SK-N-SH treated with all-trans-retinoic acid at 6 μM for 48 hours (cell line): ENCODE data around the gene TBX1.

ENCODE experiments used
- BACH2 ChIP-seq: fragments of 250-450 bp; sonication (Bioruptor Pico); IDR thresholded peaks from 2 replicates; pipeline ENCODE4 v1.9.0; 2021; ENCODE audit warnings: mild to moderate bottlenecking, borderline replicate concordance
- CSDC2 ChIP-seq: fragments of 250-450 bp; sonication (Bioruptor Pico); IDR thresholded peaks from 2 replicates; pipeline ENCODE4 v1.5.0; 2020; ENCODE audit warnings: mild to moderate bottlenecking, moderate library complexity
- GLIS3 ChIP-seq: fragments of 250-450 bp; sonication (Bioruptor Pico); IDR thresholded peaks from 2 replicates; pipeline ENCODE4 v1.5.0; 2020; ENCODE audit warnings: mild to moderate bottlenecking, moderate library complexity
- ISL1 ChIP-seq: fragments of 250-450 bp; sonication (Bioruptor Pico); IDR thresholded peaks from 2 replicates; pipeline ENCODE4 v2.1.2; 2022; ENCODE audit warnings: mild to moderate bottlenecking, moderate library complexity
- POU6F1 ChIP-seq: fragments of 250-450 bp; sonication (Bioruptor Pico); IDR thresholded peaks from 2 replicates; pipeline ENCODE4 v1.8.0; 2021; ENCODE audit warnings: low read depth, mild to moderate bottlenecking, moderate library complexity, borderline replicate concordance
- RARB ChIP-seq: fragments of 250-450 bp; sonication (Bioruptor Pico); IDR thresholded peaks from 2 replicates; pipeline ENCODE4 v1.8.0; 2021; ENCODE audit warnings: mild to moderate bottlenecking, moderate library complexity
- TOX ChIP-seq: fragments of 250-450 bp; sonication (Bioruptor Pico); IDR thresholded peaks from 2 replicates; pipeline ENCODE4 v1.8.0; 2021; ENCODE audit warnings: mild to moderate bottlenecking, moderate library complexity, borderline replicate concordance
- ZFP3 ChIP-seq: fragments of 250-450 bp; sonication (Bioruptor Pico); IDR thresholded peaks from 2 replicates; pipeline ENCODE4 v1.5.0; 2020; ENCODE audit warnings: mild to moderate bottlenecking, moderate library complexity

GRCh38 chr22:19772422-19772672 lies 11.8 kb downstream of the TBX1 start:
- TF ChIP-seq TOX (CRISPR knock-in tag) (no peak), GLIS3 (CRISPR knock-in tag) (no peak), ZFP3 (CRISPR knock-in tag) (no peak), BACH2 (no peak), CSDC2 (CRISPR knock-in tag) (no peak), ISL1 (no peak), POU6F1 (CRISPR knock-in tag) (no peak), RARB (no peak)
